NOMO-1 (cell line): ENCODE results near the gene HHIP.

Source experiments
- DNase-seq, 2 experiments: peaks; one replicate each; lab custom pipeline; 2025; ENCODE audit not compliant: unreplicated experiment in 2 of 2; lab: John Stamatoyannopoulos, UW

HHIP gene, protein sequence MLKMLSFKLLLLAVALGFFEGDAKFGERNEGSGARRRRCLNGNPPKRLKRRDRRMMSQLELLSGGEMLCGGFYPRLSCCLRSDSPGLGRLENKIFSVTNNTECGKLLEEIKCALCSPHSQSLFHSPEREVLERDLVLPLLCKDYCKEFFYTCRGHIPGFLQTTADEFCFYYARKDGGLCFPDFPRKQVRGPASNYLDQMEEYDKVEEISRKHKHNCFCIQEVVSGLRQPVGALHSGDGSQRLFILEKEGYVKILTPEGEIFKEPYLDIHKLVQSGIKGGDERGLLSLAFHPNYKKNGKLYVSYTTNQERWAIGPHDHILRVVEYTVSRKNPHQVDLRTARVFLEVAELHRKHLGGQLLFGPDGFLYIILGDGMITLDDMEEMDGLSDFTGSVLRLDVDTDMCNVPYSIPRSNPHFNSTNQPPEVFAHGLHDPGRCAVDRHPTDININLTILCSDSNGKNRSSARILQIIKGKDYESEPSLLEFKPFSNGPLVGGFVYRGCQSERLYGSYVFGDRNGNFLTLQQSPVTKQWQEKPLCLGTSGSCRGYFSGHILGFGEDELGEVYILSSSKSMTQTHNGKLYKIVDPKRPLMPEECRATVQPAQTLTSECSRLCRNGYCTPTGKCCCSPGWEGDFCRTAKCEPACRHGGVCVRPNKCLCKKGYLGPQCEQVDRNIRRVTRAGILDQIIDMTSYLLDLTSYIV

DNA sequence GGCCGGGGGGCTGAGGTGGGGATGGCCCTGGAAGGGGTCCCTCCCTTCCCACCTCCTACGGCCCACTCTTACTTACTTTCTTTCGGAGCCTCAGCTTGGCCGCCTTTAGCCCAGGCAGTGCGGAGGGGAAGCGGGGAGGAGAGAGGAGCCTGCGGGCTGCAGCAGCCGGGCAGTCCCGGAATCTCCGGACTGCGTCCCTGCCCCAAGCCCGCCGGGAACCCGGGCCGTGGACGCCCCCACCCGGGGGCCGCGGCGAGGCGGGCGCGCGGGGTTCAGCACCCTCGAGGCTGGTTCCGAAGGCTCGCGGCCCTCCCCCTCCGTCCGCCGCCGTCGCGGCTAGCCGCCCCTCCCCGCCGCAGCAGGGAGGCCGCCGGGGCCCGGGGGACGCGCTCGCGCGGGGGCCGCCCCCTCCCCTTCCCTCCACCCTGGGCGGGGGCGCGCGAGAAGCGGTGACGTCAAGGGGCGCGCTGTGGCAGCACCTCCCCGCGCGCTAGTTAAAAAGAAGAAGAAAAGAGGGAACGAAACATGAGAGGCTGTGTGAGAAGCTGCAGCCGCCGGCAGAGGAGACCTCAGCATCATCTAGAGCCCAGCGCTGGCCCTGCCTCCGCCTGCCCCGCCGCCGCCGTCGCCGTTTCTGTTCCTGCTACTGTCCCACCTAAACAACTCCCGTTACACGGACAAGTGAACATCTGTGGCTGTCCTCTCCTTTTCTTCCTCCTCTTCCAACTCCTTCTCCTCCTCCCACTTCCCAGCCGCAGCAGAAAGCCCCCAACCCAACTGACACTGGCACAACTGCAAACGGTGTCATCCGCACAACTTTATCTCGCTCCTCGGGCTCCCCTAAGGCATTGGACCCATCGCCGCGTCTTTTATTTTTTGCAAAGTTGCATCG is at the start of gene HHIP:
Gene HHIP (plus strand): TSS at position 526 of the 892 bp plus-strand sequence. CDS start 520 bp downstream, outside the sequence.
- DNase-seq = peak; percentile 50 to 52

DNA sequence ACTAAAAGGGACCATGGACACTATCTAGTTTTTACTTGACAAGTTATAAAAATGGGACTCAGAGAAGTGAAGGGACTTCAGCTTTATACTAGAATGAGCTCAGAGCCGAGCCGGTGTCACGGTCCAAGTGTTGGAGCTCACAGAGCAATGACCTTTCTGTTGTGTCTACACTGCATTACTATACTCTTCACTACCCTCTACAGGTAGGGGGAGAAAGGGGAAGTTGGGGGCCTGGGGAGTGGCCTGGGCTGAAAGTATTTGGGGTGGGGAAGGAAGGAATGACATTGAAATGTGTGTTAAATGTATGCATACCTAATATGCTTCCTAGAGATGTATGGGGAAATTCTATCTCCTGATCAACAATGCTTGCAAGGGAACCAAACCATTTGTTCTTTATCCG is 48.8 kb upstream of the HHIP start:
- DNase-seq = peak in 1 of 2 experiments; percentile 0

DNA sequence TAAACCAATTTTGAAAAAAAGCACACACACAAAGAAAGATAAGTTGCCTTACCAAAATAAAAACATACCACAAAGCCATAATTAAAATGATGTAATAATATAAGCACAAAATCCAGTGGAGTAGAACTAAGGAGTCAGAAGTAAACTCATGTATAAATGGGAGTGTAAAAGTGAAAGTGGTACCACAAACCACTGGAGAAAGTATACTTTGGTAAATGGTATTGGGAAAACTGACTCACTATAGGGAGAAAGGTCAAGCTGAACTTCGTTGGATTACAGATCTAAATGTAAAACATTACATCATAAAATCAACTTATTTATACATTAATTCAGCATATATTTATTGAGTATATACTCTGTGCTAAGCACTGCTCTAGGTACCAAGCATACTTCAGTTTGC is 46.3 kb upstream of the HHIP start:
- DNase-seq = no peak

DNA sequence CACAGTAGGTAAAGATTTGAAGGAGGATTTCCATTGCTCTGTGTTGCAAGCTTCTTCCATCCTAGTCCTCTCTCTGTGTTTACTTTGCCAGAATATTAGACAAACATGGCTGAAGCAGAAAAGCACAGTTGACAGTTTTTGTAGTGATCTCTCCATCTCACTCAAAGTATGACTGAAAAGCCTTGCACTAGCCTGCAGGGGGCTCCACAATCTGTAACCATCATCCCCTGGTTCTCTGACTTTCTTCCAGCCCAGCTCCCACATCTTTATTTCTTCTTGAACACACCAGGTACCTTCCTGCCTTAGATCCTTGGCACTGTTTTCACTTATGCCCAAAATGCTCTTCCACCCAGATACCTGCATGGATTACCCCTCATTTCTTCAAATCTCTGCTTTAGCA is 34.1 kb upstream of the HHIP start:
- no peak for DNase-seq

DNA sequence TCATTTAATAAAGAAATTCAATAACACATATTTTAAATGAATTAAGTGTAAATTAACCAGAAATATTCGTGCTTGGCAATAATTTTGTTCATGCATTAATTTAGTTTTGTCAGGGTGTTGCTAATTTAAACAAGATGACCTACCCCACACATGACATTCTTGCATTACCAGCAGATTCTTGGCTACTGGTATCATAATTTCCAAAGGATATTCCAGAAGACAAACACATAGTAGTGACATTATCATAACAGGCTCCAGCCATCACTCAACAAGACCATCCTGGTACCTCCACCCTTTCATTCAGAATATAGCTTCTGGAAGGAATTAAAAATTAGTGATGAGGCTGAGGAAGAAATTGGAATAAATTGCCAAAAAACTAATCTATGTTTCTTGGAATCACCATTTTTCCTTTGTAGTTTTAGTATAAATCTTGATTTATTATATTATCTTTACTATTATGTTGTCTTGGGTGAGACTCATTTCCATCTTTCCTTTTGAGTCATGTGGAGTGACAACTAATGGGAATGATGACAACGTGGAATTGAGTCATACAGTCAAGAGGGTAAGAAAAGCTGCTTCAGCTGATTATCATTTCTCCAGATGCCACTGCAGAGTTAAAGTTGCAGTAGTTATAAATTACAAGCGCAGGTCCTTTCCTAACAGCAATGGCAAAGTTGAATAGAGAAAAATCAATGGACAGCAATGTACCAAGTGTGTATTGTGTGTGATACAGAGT is 30.9 kb upstream of the HHIP start:
- DNase-seq = no peak

DNA sequence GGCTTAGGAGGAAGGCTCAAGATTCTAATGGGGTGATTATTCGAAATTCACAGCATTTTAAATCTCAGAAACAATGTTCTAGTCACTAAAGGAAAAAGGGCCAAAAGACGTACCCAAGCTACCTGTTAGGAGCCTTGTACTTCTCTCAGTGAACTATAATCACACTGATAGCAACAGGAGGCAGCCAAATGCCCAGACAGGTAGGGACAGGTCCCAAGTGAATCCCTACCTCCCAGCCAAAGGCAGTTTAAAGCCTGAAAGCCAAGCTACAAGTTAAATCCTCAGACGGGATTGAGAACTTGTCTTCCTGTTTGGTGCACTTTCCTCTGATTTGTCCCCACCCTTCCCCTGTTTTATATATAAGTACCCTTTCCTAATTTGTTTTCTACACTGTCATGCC is 24.3 kb upstream of the HHIP start:
- DNase-seq = no peak

DNA sequence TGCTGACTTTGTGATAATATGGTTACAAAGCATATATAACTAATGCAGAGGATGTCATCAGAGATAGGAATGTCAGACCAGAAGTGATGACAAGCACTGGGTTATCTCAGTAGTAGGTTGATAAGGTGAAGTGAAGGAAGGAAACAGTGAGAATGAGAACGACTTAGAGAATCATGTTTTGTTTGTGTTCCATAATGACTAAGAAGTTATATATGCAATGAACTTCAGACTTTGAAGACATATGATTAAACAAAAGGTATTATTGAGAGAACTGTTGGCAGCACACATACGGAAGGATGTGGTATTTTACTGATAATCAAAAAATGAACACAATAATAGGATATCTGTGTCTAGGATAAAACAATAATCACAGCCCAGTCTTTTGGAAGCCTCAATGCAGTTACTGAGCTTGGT is 18.3 kb upstream of the HHIP start:
- no peak for DNase-seq

DNA sequence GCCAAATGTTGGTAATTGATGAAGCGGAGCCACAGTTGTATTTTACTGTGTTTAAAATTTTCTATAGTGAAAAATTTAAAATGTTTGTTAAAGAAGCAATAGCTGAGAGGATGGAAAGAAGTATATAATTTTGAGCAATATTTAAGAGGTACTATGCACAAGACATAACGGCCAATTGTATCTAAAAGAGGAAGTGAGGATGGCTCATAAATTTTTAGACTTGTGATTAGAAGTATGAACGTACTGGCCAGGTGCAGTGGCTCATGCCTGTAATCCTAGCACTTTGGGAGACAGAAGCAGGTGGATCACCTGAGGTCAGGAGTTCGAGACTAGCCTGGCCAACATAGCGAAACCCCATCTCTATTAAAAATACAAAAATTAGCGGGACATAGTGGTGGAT is 12.7 kb upstream of the HHIP start:
- peak; percentile 21 to 35 for DNase-seq

DNA sequence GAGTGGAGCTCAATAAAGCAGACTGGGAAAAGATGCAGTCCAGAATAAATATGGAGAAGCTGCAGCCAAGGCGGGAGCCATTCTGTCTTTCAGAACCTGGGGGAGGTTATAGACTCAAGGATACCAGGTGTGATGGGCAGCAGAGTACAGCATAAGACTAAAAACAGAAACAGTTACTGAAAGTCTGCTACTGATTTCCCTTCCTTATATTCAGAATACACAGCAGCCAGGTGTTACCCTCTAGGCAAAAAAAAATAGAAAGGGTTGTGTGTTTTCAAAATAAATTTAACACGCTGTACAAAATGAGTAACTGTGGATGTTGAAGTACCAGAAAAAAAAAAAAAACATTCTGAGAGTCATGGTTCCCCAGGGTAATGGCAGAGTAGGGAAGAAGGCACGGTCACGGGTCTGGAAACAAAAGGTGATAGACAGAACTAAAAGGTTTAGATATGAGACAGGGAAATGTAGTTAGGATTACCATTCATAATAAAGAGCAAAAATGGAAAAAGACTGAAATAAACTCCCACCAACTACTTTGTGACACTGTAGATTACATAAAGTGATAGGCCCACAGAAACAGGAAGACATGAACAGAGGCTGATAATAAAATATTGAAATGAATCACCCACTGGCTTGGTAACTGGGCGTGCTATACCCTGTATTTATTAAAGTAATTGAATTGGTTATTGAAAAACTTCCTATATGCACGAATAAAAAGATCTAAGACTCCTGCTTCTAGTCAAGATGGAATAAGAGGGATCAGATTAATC is 10.8 kb upstream of the HHIP start:
- no peak for DNase-seq

DNA sequence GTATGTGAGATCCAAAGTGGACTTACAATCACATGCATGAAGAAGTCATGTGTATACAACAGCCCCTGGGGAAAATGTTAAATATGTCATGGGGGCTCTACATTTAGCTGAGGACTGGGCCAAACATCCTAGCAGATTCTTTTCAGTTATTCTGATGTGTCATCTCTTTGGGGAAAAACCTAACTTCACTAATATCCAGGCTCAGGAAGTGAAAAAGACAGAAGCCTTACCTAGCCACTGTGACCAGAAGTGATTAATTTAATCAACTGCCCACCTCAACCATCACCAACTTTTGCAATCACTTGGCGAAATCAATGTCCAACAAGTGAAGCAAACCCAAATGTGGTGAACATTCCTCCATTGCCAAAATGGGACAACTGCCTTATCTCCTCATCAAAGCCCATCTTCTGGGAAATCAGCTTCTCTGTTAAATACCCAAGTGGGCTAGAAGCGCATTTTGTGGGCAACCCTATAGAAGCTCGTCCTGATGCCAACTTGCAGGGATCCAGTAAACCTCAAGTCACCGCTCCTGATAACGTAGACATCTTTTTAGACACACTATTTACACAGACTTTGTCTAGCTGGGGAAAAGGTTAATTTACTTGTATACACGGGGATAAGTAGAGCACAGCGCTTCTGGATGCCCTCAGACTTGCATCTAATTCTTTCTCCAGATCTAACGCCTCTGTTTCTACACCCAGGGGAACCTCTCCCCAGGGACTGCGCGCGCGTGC is 1.4 kb upstream of the HHIP start:
- no peak for DNase-seq

DNA sequence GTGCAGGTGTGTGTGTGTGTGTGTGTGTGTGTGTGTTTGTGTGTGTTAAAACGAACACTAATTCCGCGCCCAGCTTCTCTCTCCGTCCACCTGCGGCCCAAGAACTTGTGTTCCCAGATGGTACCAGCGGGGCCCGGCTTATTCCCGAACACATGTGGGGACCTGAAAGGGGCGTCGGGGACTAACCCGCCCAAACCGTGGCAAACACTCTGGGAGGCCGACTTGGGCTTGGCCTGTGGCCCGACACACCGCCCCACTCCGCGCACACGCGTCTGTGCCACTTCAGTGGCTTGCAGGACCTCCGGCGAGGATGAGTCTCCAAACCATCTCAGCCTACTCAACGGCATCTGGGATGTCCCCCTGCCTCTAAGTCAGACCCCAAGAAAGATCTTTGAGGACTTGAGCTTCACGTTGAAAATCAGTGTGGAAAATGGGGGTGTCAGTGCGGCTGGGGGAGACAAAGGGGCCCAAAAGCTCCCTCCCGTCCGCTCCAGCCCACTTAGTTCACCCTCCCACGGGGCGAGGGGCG is 790 bp upstream of the HHIP start:
- no peak for DNase-seq

DNA sequence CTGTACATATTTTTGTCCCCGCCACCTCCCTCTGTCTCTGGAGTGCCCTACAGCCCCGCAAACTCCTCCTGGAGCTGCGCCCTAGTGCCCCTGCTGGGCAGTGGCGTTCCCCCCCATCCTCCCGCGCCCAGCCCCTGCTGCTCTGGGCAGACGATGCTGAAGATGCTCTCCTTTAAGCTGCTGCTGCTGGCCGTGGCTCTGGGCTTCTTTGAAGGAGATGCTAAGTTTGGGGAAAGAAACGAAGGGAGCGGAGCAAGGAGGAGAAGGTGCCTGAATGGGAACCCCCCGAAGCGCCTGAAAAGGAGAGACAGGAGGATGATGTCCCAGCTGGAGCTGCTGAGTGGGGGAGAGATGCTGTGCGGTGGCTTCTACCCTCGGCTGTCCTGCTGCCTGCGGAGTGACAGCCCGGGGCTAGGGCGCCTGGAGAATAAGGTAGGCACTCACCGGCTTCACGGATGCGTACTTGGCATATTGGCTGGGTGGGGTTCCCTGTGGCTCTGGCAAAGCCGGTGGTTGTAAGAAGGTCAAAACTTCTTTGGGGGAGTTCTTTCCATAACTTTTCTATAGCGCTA is 653 bp downstream of the HHIP start:
- DNase-seq = no peak

DNA sequence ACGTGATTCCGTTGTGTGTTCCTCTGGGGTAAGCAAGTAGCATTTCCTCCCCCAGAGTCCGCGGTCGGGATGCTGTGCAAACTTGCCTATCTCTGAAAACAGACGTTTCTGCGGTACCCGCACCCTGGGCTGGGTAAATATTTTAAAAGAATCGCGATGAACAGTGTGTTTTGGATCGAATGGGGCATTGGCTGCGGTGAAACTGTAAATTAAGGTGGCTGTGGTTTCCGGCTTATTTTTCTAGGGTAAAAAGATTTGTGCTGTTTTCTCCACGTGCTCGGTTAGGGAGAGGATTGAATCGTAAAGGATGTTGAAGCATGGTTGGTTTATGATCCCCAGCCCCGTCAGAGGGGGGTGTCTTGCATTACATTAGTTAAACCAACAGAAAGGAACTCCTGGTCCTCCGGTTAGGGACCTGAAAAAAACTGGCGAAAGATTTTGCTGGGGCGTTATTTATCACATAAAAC is 1.2 kb downstream of the HHIP start:
- DNase-seq = no peak

DNA sequence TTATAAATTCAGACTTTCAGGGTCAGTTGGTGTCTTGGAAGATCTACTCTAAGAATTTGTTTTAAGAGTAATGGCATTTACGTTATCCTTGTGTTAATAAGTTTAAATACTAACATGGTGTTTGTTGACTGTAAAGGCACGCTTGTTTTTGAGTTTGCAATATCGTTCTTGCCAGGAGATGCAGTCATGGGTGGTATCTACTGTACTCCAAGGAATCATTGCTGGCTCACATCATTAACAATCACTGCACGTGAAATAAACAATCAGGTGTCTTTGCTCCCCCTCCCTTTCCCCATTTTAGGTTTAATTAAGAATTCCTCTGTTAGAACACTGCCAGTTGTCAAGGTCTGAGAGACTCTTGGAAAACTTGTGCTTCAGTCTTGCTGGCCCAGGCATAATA is 1.6 kb downstream of the HHIP start:
- DNase-seq = no peak

DNA sequence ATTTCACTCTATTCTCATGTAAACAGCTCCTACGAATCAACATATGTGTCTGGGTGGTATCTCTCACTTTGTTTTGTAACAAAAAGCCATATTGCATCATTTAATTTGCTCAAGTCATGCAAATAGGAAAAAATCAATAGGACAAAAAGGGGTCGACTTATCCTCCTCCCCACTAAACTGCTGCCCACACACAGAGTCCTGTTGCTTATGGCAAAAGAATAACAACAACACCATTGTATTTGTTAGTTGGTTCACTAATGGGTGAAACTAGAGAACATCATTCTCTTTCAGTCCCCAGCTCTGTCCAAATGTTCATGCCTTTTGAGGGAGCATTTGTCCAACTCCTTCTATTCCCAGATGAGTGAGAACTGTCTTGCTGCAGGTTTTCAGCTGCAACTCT is 2.1 kb downstream of the HHIP start:
- DNase-seq = no peak

DNA sequence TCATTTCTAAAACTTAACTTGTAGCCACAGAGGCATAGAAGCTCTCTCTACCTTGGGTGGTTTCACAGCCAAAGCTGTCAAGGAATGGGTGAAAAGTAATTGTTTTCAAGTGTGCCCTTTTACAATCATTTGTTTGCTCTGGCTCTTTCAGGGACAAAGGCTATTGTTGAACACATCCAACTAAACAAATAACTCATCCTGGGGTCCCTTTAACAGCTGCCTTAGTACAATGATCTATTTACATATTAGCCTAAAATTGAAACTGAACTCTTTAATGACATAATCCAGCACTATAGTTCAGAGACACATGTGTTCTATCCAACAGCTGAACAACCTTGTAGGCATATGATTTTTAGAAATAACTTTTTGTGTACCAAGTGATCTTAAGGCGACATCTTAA is 3.7 kb downstream of the HHIP start:
- DNase-seq = no peak

DNA sequence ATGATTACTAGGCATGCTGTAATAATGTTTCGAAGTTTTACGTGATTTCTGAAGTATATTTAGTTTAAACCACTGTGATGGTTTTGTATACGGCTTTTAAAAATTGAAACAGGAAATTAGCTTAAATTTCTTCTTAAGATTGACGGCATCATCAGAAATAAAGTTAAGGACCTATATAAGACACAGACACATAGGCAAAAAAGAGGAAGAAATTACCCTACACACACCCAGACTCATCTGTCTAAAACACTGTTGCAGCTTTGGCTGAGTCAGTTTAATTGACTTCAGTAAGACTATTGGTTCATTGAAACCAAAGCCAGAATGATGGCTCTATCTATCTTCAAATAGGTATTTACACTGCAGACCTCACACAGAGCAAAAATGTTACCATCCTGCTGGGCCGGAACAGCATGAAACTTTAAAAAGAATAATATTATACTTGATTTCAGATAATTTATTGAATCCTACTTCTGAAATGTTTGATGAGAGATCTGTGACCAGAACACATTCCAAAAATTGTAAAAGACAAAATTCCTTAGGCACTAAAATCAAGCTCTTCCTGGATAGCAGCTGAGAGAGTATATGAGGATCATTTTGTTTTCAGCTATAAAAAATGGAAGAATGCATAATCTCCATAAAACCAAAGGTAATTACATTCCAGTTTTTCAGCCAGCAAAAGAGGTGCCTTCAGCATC is 4.5 kb downstream of the HHIP start:
- DNase-seq = peak; percentile 44 to 53
